PC-9 (cell line): ENCODE data around the gene MEX3A.

Experiments used
- EZH2 ChIP-seq: fragments of 200-600 bp; sonication (generic); IDR thresholded peaks from 2 replicates; pipeline ENCODE4 v1.8.0; 2017; ENCODE audit warnings: antibody characterized with exemption, low read depth
- TF ChIP-seq, protein P1 (sequence below): fragments of 200-600 bp; sonication (generic); conservative IDR thresholded peaks from 2 replicates; pipeline ENCODE4 v1.6.1; 2017; ENCODE audit warnings: mixed run types, antibody characterized with exemption, mild to moderate bottlenecking, moderate library complexity

DNA sequence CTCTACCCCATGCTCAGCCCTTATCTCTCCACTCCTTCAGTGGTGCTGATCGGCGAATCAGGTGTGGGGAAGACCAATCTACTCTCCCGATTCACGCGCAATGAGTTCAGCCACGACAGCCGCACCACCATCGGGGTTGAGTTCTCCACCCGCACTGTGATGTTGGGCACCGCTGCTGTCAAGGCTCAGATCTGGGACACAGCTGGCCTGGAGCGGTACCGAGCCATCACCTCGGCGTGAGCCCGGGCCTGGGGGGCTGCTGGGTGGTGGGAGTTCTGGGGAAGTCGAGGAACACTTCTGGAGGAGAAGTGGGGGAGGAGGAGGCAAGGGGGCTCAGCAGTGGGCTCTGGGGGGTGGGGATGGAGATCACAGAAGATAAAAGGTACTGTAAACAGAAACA, 16.4 kb downstream of the MEX3A start:
- TF ChIP-seq, protein P1, sequence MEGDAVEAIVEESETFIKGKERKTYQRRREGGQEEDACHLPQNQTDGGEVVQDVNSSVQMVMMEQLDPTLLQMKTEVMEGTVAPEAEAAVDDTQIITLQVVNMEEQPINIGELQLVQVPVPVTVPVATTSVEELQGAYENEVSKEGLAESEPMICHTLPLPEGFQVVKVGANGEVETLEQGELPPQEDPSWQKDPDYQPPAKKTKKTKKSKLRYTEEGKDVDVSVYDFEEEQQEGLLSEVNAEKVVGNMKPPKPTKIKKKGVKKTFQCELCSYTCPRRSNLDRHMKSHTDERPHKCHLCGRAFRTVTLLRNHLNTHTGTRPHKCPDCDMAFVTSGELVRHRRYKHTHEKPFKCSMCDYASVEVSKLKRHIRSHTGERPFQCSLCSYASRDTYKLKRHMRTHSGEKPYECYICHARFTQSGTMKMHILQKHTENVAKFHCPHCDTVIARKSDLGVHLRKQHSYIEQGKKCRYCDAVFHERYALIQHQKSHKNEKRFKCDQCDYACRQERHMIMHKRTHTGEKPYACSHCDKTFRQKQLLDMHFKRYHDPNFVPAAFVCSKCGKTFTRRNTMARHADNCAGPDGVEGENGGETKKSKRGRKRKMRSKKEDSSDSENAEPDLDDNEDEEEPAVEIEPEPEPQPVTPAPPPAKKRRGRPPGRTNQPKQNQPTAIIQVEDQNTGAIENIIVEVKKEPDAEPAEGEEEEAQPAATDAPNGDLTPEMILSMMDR, result no peak
- TF ChIP-seq EZH2, result no peak
